ENCODE results near the gene FCAMR. TPM values are rescaled to one million over a fixed set of nuclear protein-coding genes. Genes with fewer than 3 reads are reported as not detected.

Gene FCAMR
- total and polyA plus RNA-seq, 2 donors (not counting 3 experiments of a cell fraction or from before 2014, with no cell fraction given), result not detected

DNA sequence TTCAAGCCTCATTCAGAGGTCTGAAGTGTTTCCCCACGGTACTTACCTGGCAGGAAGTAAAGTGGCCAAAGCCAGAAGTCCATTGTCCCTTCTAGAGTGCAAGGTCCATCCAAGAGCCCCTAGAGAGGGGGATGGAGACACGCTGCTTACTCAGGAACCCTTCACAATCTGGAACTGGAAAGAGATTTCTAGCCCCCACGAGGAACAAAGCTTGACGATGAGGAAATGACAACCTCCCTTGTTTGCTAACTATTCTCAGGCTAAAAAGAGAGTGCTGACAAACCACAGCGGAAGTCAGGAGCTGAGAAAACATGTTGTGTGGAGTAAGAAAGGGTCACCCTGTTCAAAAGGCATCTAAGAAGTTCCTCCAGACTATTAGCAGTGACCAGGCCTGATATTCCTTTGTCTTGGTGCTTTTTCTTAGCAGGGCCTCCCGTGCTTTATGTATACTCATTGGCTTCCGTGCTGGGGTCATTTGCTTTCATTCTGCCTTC, 48.4 kb downstream of the FCAMR start, which contains the start of gene FCMR:
FCMR (minus strand) TSS at position 170 of the 494 bp plus-strand sequence; CDS start at position 83, 87 bp downstream.
- H3K4me3 ChIP-seq (replicated peaks in 1 of 3; ENCODE audit: insufficient read depth in 1 of 3, low read depth in 1 of 3, low read length in 3 of 3), result no peak within 1 kb of the TSS
- no peak within 1 kb of the TSS for H3K4me2 ChIP-seq (ENCODE audit: insufficient read depth, low read length)
- TF ChIP-seq, protein P1, sequence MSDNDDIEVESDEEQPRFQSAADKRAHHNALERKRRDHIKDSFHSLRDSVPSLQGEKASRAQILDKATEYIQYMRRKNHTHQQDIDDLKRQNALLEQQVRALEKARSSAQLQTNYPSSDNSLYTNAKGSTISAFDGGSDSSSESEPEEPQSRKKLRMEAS (IDR thresholded peaks at IDR 0.05; ENCODE audit: insufficient read depth, insufficient read length), result no peak
- TF ChIP-seq POLR2A (IDR thresholded peaks at IDR 0.05; ENCODE audit: low read depth, low read length), result no peak
- no peak for TF ChIP-seq MYC (IDR thresholded peaks at IDR 0.05; ENCODE audit: low read depth, low read length)
- no peak for TF ChIP-seq EZH2 (IDR thresholded peaks at IDR 0.05; ENCODE audit: borderline replicate concordance, low read depth, low read length, severe bottlenecking)
- no peak for TF ChIP-seq GATA2 (IDR thresholded peaks at IDR 0.05; ENCODE audit: insufficient read depth, insufficient read length, low read depth, low read length)
- no peak for TF ChIP-seq FOS (IDR thresholded peaks at IDR 0.05; ENCODE audit: borderline replicate concordance, insufficient read depth, low read length)
- TF ChIP-seq, protein P2, sequence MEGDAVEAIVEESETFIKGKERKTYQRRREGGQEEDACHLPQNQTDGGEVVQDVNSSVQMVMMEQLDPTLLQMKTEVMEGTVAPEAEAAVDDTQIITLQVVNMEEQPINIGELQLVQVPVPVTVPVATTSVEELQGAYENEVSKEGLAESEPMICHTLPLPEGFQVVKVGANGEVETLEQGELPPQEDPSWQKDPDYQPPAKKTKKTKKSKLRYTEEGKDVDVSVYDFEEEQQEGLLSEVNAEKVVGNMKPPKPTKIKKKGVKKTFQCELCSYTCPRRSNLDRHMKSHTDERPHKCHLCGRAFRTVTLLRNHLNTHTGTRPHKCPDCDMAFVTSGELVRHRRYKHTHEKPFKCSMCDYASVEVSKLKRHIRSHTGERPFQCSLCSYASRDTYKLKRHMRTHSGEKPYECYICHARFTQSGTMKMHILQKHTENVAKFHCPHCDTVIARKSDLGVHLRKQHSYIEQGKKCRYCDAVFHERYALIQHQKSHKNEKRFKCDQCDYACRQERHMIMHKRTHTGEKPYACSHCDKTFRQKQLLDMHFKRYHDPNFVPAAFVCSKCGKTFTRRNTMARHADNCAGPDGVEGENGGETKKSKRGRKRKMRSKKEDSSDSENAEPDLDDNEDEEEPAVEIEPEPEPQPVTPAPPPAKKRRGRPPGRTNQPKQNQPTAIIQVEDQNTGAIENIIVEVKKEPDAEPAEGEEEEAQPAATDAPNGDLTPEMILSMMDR (IDR thresholded peaks at IDR 0.05; ENCODE audit: extremely low read depth in 1 of 2, insufficient read depth in 1 of 2, low read depth in 1 of 2, low read length in 2 of 2), result no peak
- TF ChIP-seq JUN (IDR thresholded peaks at IDR 0.05; ENCODE audit: borderline replicate concordance, insufficient read depth, insufficient read length, low read depth), result no peak
- no peak for TF ChIP-seq POLR2AphosphoS5 (IDR thresholded peaks at IDR 0.05; ENCODE audit: insufficient read depth, low read depth, low read length)
- intact Hi-C loops (cut with micrococcal nuclease) (no loop called here), dilution Hi-C loops (cut with MboI; ENCODE audit: extremely low pct_ligation_motif_present, low sequenced_read_pairs) (no loop called here)
- ChIA-PET POLR2A (no interaction called here), CTCF (interaction anchor here (1.4 to 2.9 kb wide), 2 partner anchors 9 to 14 kb away, joined by 5 to 13 read pairs; no protein-coding TSS in a partner anchor)
- no peaks in the 10 kb centered on the region for H3K27me3 ChIP-seq (ENCODE audit: control insufficient read depth in 2 of 2, insufficient read depth in 2 of 2, low read length in 2 of 2)
- H3K36me3 ChIP-seq (ENCODE audit: control insufficient read depth in 2 of 2, extremely low read depth in 1 of 2, insufficient read depth in 2 of 2, low read length in 2 of 2), result no peaks in the 10 kb centered on the region
- no peaks in the 10 kb centered on the region for H3K79me2 ChIP-seq (ENCODE audit: control insufficient read depth, insufficient read depth, low read length)
- H3K9ac ChIP-seq (replicated peaks; ENCODE audit: extremely low read depth, insufficient read depth, low read length), result no peak within 1 kb of the TSS
- H3K9me3 ChIP-seq (replicated peaks; ENCODE audit: control insufficient read depth, insufficient read depth, low read length), result no peaks in the 10 kb centered on the region
- no peaks in the 10 kb centered on the region for H4K20me1 ChIP-seq (replicated peaks; ENCODE audit: control insufficient read depth, extremely low read depth, insufficient read depth, low read length)
- H3K4me1 ChIP-seq (ENCODE audit: control insufficient read depth, extremely low read depth, insufficient read depth, low read length), result no peaks in the 10 kb centered on the region
- DNase-seq (ENCODE audit: low read depth, low spot score) (no peak), FAIRE-seq (no peak)
- H3K27ac ChIP-seq (ENCODE audit: insufficient read depth, low read depth, low read length), result no peak within 1 kb of the TSS
- H3K9me1 ChIP-seq (replicated peaks; ENCODE audit: control insufficient read depth, extremely low read depth, insufficient read depth, low read length), result no peaks in the 10 kb centered on the region
- H2AFZ ChIP-seq (ENCODE audit: low read depth, low read length), result no peak within 1 kb of the TSS
- BruUV-seq (replicated peaks), result no TSS peak

Measured in endothelial cell of umbilical vein (primary cell).